Erythroblast (primary cell): Measurements from ENCODE around the gene FBXO48.
A peak's percentile ranks its signal among the peaks of the same experiment; 100 is the strongest.
"Not testable (repeated sequence)": the region's sequence is repeated elsewhere in the genome, so short reads cannot be mapped to it uniquely, and the experiment has no call there.

Experiments used
- DNase-seq, 2 experiments: peaks; one replicate each; lab custom pipeline; 2025; lab: John Stamatoyannopoulos, UW
- GATA1 ChIP-seq: IDR thresholded peaks from 2 replicates; pipeline ENCODE4 v1.6.1; 2011; ENCODE audit warnings: low read depth, mild to moderate bottlenecking, control low read depth, low read length, moderate library complexity
- POLR2A ChIP-seq: IDR thresholded peaks from 2 replicates; pipeline ENCODE4 v1.6.1; 2011; ENCODE audit warnings: mild to moderate bottlenecking, low read length

FBXO48 gene

GRCh38 chr2:68464651-68465050 is 2.4 kb downstream of the FBXO48 start:
- no peak for TF ChIP-seq POLR2A
- no peak for TF ChIP-seq GATA1
- no peak for DNase-seq

- DNase-seq: peak; percentile 71 to 85
- TF ChIP-seq GATA1 (no peak), POLR2A (no peak)
Observed at GRCh38 chr2:68463287-68463877, 3.7 kb downstream of the FBXO48 start.

- TF ChIP-seq GATA1 (no peak), POLR2A (no peak)
- peak; percentile 62 to 70 for DNase-seq
Observed at GRCh38 chr2:68458981-68459380, 8.1 kb downstream of the FBXO48 start.

GRCh38 chr2:68456198-68456597 is 10.9 kb downstream of the FBXO48 start:
- no peak for DNase-seq
- TF ChIP-seq GATA1 (no peak), POLR2A (no peak)

- no peak for TF ChIP-seq POLR2A
- no peak for DNase-seq
Observed at GRCh38 chr2:68454719-68455118, 12.4 kb downstream of the FBXO48 start.

- DNase-seq: no peak
- TF ChIP-seq GATA1: no peak
- TF ChIP-seq POLR2A: no peak
Observed at GRCh38 chr2:68453761-68454360, 13.2 kb downstream of the FBXO48 start.

- peak; percentile 67 to 90 for DNase-seq
- TF ChIP-seq GATA1 (no peak), POLR2A (no peak)
Observed at GRCh38 chr2:68452158-68452900, 14.8 kb downstream of the FBXO48 start.

- peak; percentile 47 to 52 for DNase-seq
- no peak for TF ChIP-seq POLR2A
- TF ChIP-seq GATA1: no peak
Observed at GRCh38 chr2:68448671-68449653, 18.1 kb downstream of the FBXO48 start.

GRCh38 chr2:68447118-68447517 is 20.0 kb downstream of the FBXO48 start:
- no peak for TF ChIP-seq GATA1
- no peak for TF ChIP-seq POLR2A

GRCh38 chr2:68446425-68446824 is 20.7 kb downstream of the FBXO48 start:
- not testable (repeated sequence) for DNase-seq

More at GRCh38 chr2:68447118-68447517, 20.0 kb downstream of the FBXO48 start:
- DNase-seq: no peak

GRCh38 chr2:68441994-68442322 is 25.1 kb downstream of the FBXO48 start:
- DNase-seq: no peak
- TF ChIP-seq POLR2A (no peak), GATA1 (no peak)

GRCh38 chr2:68441179-68441993 is 25.7 kb downstream of the FBXO48 start:
- peak; percentile 94 to 95 for DNase-seq
- TF ChIP-seq POLR2A (no peak), GATA1 (no peak)
